Neural cell (in vitro differentiated cells): ENCODE results near the gene ADIG. TPM values are rescaled to one million over a fixed set of nuclear protein-coding genes. Genes with fewer than 3 reads are reported as not detected.

Experiments used
- H2AFZ ChIP-seq: fragments of 200-600, 300-800 bp; sonication (generic), shearing (Covaris generic); 2 replicates; pipeline ENCODE4 v1.6.0; 2014; ENCODE audit warnings: low read depth, mild to moderate bottlenecking, antibody characterized with exemption, low read length, moderate library complexity
- H3F3A ChIP-seq: fragments of 200-600 bp; shearing (Covaris generic); 2 replicates; pipeline ENCODE4 v1.6.1; 2016; ENCODE audit warnings: mild to moderate bottlenecking, moderate library complexity, mixed read lengths, antibody characterized with exemption, low read length; ENCODE audit not compliant: insufficient read depth, poor library complexity, severe bottlenecking
- H3K27ac ChIP-seq: fragments of 200-600, 300-800 bp; sonication (generic), shearing (Covaris generic); 2 replicates; pipeline ENCODE4 v1.5.1; 2014; ENCODE audit warnings: mild to moderate bottlenecking, low read length, moderate library complexity
- H3K27me3 ChIP-seq: fragments of 300-800, 200-600 bp; sonication (generic), shearing (Covaris generic); 2 replicates; pipeline ENCODE4 v1.6.0; 2014; ENCODE audit warnings: mild to moderate bottlenecking, low read depth, low read length, moderate library complexity; ENCODE audit not compliant: insufficient read depth
- H3K36me3 ChIP-seq: fragments of 300-800, 200-600 bp; sonication (generic), shearing (Covaris generic); 2 replicates; pipeline ENCODE4 v1.5.1; 2014; ENCODE audit warnings: mild to moderate bottlenecking, antibody characterized with exemption, low read length, moderate library complexity; ENCODE audit not compliant: insufficient read depth
- H3K4me2 ChIP-seq: fragments of 300-800, 200-600 bp; sonication (generic), shearing (Covaris generic); 2 replicates; pipeline ENCODE4 v1.6.0; 2014; ENCODE audit warnings: mild to moderate bottlenecking, low read length
- H3K4me3 ChIP-seq: fragments of 300-800, 200-600 bp; sonication (generic), shearing (Covaris generic); 2 replicates; pipeline ENCODE4 v1.5.1; 2014; ENCODE audit warnings: mild to moderate bottlenecking, low read length, moderate library complexity
- H3K79me2 ChIP-seq: fragments of 200-600 bp; shearing (Covaris generic); replicated peaks from 2 replicates; pipeline ENCODE4 v1.6.0; 2014; ENCODE audit warnings: mild to moderate bottlenecking, low read length, moderate library complexity; ENCODE audit not compliant: insufficient read depth
- H3K9ac ChIP-seq: fragments of 300-800, 200-600 bp; sonication (generic), shearing (Covaris generic); 2 replicates; pipeline ENCODE4 v1.6.1; 2016; ENCODE audit warnings: mild to moderate bottlenecking, low read length, mixed read lengths
- H3K9me2 ChIP-seq: fragments of 200-600 bp; shearing (Covaris generic); 2 replicates; pipeline ENCODE4 v1.6.1; 2016; ENCODE audit warnings: mild to moderate bottlenecking, low read length, mixed read lengths; ENCODE audit not compliant: insufficient read depth
- H3K9me3 ChIP-seq: fragments of 200-600, 300-800 bp; sonication (generic), shearing (Covaris generic); 2 replicates; pipeline ENCODE4 v1.6.1; 2016; ENCODE audit warnings: mild to moderate bottlenecking, mixed run types, low read length, moderate library complexity, mixed read lengths
- H4K20me1 ChIP-seq: fragments of 200-600 bp; shearing (Covaris generic); 2 replicates; pipeline ENCODE4 v1.6.1; 2016; ENCODE audit warnings: mild to moderate bottlenecking, mixed run types; ENCODE audit not compliant: insufficient read depth
- CTCF ChIP-seq: fragments of 450-650 bp; IDR thresholded peaks from 2 replicates; pipeline ENCODE4 v1.5.1; 2014; ENCODE audit warnings: antibody characterized with exemption, mild to moderate bottlenecking, moderate library complexity; ENCODE audit not compliant: poor library complexity, severe bottlenecking
- EP300 ChIP-seq: fragments of 450-650 bp; conservative IDR thresholded peaks from 2 replicates; pipeline ENCODE4 v1.6.1; 2014; ENCODE audit warnings: antibody characterized with exemption, mild to moderate bottlenecking, moderate library complexity; ENCODE audit not compliant: poor library complexity, severe bottlenecking
- EZH2 ChIP-seq: fragments of 200-600, 300-800 bp; shearing (Covaris generic), sonication (generic); IDR thresholded peaks from 2 replicates; pipeline ENCODE4 v1.6.1; 2014; ENCODE audit warnings: antibody characterized with exemption, low read length, borderline replicate concordance, mild to moderate bottlenecking; ENCODE audit not compliant: insufficient read depth, poor library complexity, severe bottlenecking
- MXI1 ChIP-seq: fragments of 450-650 bp; conservative IDR thresholded peaks from 2 replicates; pipeline ENCODE4 v1.6.1; 2014; ENCODE audit warnings: antibody characterized with exemption, mild to moderate bottlenecking; ENCODE audit not compliant: poor library complexity, severe bottlenecking
- POLR2AphosphoS5 ChIP-seq: IDR thresholded peaks from 2 replicates; pipeline ENCODE4 v1.6.1; 2012
- RAD21 ChIP-seq: fragments of 450-650 bp; conservative IDR thresholded peaks from 2 replicates; pipeline ENCODE4 v1.6.1; 2014; ENCODE audit warnings: antibody characterized with exemption, mild to moderate bottlenecking, moderate library complexity
- SMC3 ChIP-seq: fragments of 450-650 bp; conservative IDR thresholded peaks from 2 replicates; pipeline ENCODE4 v1.6.1; 2014; ENCODE audit warnings: antibody characterized with exemption, mild to moderate bottlenecking, moderate library complexity; ENCODE audit not compliant: poor library complexity
- TAF1 ChIP-seq: IDR thresholded peaks from 2 replicates; pipeline ENCODE4 v1.6.1; 2012; ENCODE audit warnings: low read depth
- polyA plus RNA-seq: library from polyadenylated mRNA; depleted of rRNA; stranded (reverse); fragments of >200 nt; gene quantifications from 2 replicates; pipeline ENCODE4 v1.2.3, GENCODE V29; 2014
- TF ChIP-seq, protein P1 (sequence below): IDR thresholded peaks from 2 replicates; pipeline ENCODE4 v1.6.1; 2012; ENCODE audit warnings: borderline replicate concordance

ADIG gene
- polyA plus RNA-seq, 1 donor from 2014 or later: not detected

GRCh38 chr20:38601216-38602184, 20.5 kb downstream of the ADIG start, which contains the start of gene ARHGAP40:
ARHGAP40 (plus strand) TSS chr20:38601809.
- no peak within 1 kb of the TSS for H3K4me2 ChIP-seq
- H3K27me3 ChIP-seq: peaks cover 14% of the 10 kb centered on the region
- H3K9me3 ChIP-seq: no peaks in the 10 kb centered on the region
- H4K20me1 ChIP-seq: no peaks in the 10 kb centered on the region
- H3K9me2 ChIP-seq: no peaks in the 10 kb centered on the region
- H3F3A ChIP-seq: no peaks in the 10 kb centered on the region
- H3K36me3 ChIP-seq: no peaks in the 10 kb centered on the region
- no peak within 1 kb of the TSS for H2AFZ ChIP-seq
- H3K79me2 ChIP-seq: no peaks in the 10 kb centered on the region
- H3K27ac ChIP-seq: no peak within 1 kb of the TSS
- no peak within 1 kb of the TSS for H3K9ac ChIP-seq
- TF ChIP-seq POLR2AphosphoS5 (no peak), SMC3 (no peak), EZH2 (no peak), MXI1 (no peak), TAF1 (no peak), EP300 (no peak), CTCF (no peak)
- TF ChIP-seq, protein P1, sequence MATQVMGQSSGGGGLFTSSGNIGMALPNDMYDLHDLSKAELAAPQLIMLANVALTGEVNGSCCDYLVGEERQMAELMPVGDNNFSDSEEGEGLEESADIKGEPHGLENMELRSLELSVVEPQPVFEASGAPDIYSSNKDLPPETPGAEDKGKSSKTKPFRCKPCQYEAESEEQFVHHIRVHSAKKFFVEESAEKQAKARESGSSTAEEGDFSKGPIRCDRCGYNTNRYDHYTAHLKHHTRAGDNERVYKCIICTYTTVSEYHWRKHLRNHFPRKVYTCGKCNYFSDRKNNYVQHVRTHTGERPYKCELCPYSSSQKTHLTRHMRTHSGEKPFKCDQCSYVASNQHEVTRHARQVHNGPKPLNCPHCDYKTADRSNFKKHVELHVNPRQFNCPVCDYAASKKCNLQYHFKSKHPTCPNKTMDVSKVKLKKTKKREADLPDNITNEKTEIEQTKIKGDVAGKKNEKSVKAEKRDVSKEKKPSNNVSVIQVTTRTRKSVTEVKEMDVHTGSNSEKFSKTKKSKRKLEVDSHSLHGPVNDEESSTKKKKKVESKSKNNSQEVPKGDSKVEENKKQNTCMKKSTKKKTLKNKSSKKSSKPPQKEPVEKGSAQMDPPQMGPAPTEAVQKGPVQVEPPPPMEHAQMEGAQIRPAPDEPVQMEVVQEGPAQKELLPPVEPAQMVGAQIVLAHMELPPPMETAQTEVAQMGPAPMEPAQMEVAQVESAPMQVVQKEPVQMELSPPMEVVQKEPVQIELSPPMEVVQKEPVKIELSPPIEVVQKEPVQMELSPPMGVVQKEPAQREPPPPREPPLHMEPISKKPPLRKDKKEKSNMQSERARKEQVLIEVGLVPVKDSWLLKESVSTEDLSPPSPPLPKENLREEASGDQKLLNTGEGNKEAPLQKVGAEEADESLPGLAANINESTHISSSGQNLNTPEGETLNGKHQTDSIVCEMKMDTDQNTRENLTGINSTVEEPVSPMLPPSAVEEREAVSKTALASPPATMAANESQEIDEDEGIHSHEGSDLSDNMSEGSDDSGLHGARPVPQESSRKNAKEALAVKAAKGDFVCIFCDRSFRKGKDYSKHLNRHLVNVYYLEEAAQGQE: no peak
- H3K4me3 ChIP-seq: no peak within 1 kb of the TSS

- Histone ChIP-seq H3K9me2 (no peaks in the 10 kb centered on the region), H3F3A (no peaks in the 10 kb centered on the region), H3K9me3 (no peaks in the 10 kb centered on the region), H3K4me3 (no peak overlapping the region), H3K9ac (no peak overlapping the region), H2AFZ (no peak overlapping the region), H3K79me2 (no peaks in the 10 kb centered on the region), H4K20me1 (no peaks in the 10 kb centered on the region), H3K4me2 (no peak overlapping the region), H3K36me3 (no peaks in the 10 kb centered on the region), H3K27me3 (peaks cover 14% of the 10 kb centered on the region), H3K27ac (no peak overlapping the region)
- TF ChIP-seq SMC3: no peak
- TF ChIP-seq, protein P1: no peak
- TF ChIP-seq CTCF: no peak
- no peak for TF ChIP-seq RAD21
- no peak for TF ChIP-seq TAF1
- TF ChIP-seq EZH2: no peak
- no peak for TF ChIP-seq MXI1
- no peak for TF ChIP-seq POLR2AphosphoS5
- TF ChIP-seq EP300: no peak
Measured at GRCh38 chr20:38602185-38602581, 21.2 kb downstream of the ADIG start.
